HG02798 (cell line): ENCODE results near the gene GMCL2.
A peak's percentile ranks its signal among the peaks of the same experiment; 100 is the strongest.

Source experiments
- ATAC-seq: cut with Tn5 transposase; IDR thresholded peaks from one replicate; pipeline ENCODE4 v1.9.1; 2021; ENCODE audit warnings: mild to moderate bottlenecking; ENCODE audit not compliant: unreplicated experiment, poor library complexity

Gene GMCL2

GRCh38 chr5:178149199-178149932 is 37.8 kb downstream of the GMCL2 start:
- no peak for ATAC-seq

- no peak for ATAC-seq
Measured at GRCh38 chr5:178147406-178147805, 39.8 kb downstream of the GMCL2 start.

GRCh38 chr5:178145965-178146820 is 41.0 kb downstream of the GMCL2 start:
- ATAC-seq = peak; percentile 64

GRCh38 chr5:178143901-178144300 is 43.3 kb downstream of the GMCL2 start:
- ATAC-seq = no peak

GRCh38 chr5:178143246-178143645 is 43.9 kb downstream of the GMCL2 start:
- ATAC-seq = no peak

- no peak for ATAC-seq
Measured at GRCh38 chr5:178142642-178143041, 44.5 kb downstream of the GMCL2 start.

- ATAC-seq = no peak
Measured at GRCh38 chr5:178141550-178141949, 45.6 kb downstream of the GMCL2 start.

GRCh38 chr5:178137991-178138390 is 49.2 kb downstream of the GMCL2 start:
- no peak for ATAC-seq

- ATAC-seq = no peak
Measured at GRCh38 chr5:178136990-178137389, 50.2 kb downstream of the GMCL2 start.
